Activated CD8-positive, alpha-beta memory T cell treated with anti-CD3 and anti-CD28 coated beads for 1 hour (primary cell): ENCODE measurements around the gene PALLD.
"Not testable (repeated sequence)": the region's sequence is repeated elsewhere in the genome, so short reads cannot be mapped to it uniquely, and the experiment has no call there.

Experiments used
- DNase-seq, 2 donors: peaks; one replicate each; pipeline ENCODE4 v3.0.0-alpha.2; 2020; ENCODE audit warnings: low read depth in 1 of 2; ENCODE audit errors: extremely low read depth in 1 of 2

The PALLD gene

GRCh38 chr4:168804146-168804545, 307.3 kb downstream of the PALLD start:
- no peak for DNase-seq

GRCh38 chr4:168805341-168805740, 308.5 kb downstream of the PALLD start:
- no peak for DNase-seq

GRCh38 chr4:168806247-168806646, 309.4 kb downstream of the PALLD start:
- not testable (repeated sequence) for DNase-seq

GRCh38 chr4:168811207-168811606, 314.4 kb downstream of the PALLD start:
- no peak for DNase-seq

GRCh38 chr4:168811786-168812651, 315.2 kb downstream of the PALLD start:
- no peak for DNase-seq

GRCh38 chr4:168812806-168813205, 316.0 kb downstream of the PALLD start:
- DNase-seq: no peak

GRCh38 chr4:168813890-168814289, 317.0 kb downstream of the PALLD start:
- DNase-seq: no peak

- DNase-seq: no peak
Measured at GRCh38 chr4:168815379-168816345, 318.8 kb downstream of the PALLD start.

GRCh38 chr4:168817370-168817769, 320.5 kb downstream of the PALLD start:
- DNase-seq: no peak

GRCh38 chr4:168822481-168822880, 325.6 kb downstream of the PALLD start:
- DNase-seq: no peak

- no peak for DNase-seq
Measured at GRCh38 chr4:168825975-168826374, 329.1 kb downstream of the PALLD start.

- no peak for DNase-seq
Measured at GRCh38 chr4:168826620-168827019, 329.8 kb downstream of the PALLD start.

GRCh38 chr4:168830777-168831512, 334.1 kb downstream of the PALLD start:
- no peak for DNase-seq

- no peak for DNase-seq
Measured at GRCh38 chr4:168831585-168831918, 334.7 kb downstream of the PALLD start.

- DNase-seq: peak in 1 of 2 donors; percentile 30
Measured at GRCh38 chr4:168831919-168832762, 335.3 kb downstream of the PALLD start.

- no peak for DNase-seq
Measured at GRCh38 chr4:168832763-168833575, 336.1 kb downstream of the PALLD start.

GRCh38 chr4:168833881-168834280, 337.0 kb downstream of the PALLD start:
- no peak for DNase-seq

- no peak for DNase-seq
Measured at GRCh38 chr4:168835880-168836454, 339.1 kb downstream of the PALLD start.

- no peak for DNase-seq
Measured at GRCh38 chr4:168836490-168836889, 339.6 kb downstream of the PALLD start.
